Measurements from ENCODE around the gene VPS8. TPM values are rescaled to one million over a fixed set of nuclear protein-coding genes. Genes with fewer than 3 reads are reported as not detected.

Gene VPS8
- total and polyA plus RNA-seq, 2 of the 8 experiments (the other 6 are each of a cell fraction or from before 2014, with no cell fraction given) = 13.0 to 41.0 TPM

DNA sequence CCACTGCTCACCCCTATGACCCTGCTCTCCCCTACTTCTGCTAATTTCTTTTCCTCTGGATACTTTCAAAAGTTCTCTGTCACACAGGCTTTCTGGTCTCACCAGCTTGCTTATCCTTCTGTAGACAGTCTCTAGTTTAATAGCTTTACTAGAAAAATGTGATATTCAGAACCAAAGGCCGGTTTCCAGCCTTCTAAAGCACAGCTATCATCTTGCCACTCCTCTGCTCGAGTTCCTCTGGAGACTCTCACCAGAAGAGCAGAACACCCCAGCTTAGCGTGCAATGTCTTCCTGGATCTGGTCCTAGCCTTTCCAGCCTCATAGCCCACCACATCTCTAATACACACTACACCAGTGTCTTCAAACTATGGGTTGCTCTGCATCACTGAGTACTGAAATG lies 1.8 kb upstream of the VPS8 start:
- Histone ChIP-seq H2AFZ (ENCODE audit: low read length) (no peak overlapping the region), H3K23me2 (ENCODE audit: low read depth, low read length) (peaks cover 9% of the 10 kb centered on the region; the same call in 1 of the 2 replicates), H3K79me1 (ENCODE audit: low read depth, low read length) (peaks cover 6% of the 10 kb centered on the region; the same call in 1 of the 2 replicates), H2BK15ac (ENCODE audit: low read length) (no peak overlapping the region), H3K18ac (ENCODE audit: extremely low read depth, low read length) (no peak overlapping the region), H3K4me3 (ENCODE audit: extremely low read depth in 1 of 4, insufficient read depth in 2 of 4, low read depth in 3 of 4, low read length in 4 of 4) (no peak overlapping the region), H4K5ac (ENCODE audit: insufficient read length, low read depth, low read length) (no peak overlapping the region), H3K4me2 (ENCODE audit: insufficient read depth in 1 of 2, low read depth in 2 of 2, low read length in 2 of 2) (no peak overlapping the region), H3K79me2 (ENCODE audit: control insufficient read depth in 1 of 2, insufficient read depth in 2 of 2, low read length in 2 of 2) (peaks cover 0 to 25% of the 10 kb centered on the region in 2 experiments; a peak in 3 of 4 replicates), H2BK12ac (ENCODE audit: low read depth, low read length) (no peak overlapping the region), H2BK120ac (replicated peaks; ENCODE audit: low read depth, low read length) (no peak overlapping the region), H3K56ac (replicated peaks; ENCODE audit: insufficient read length, low read depth, low read length) (no peak overlapping the region), H2AK5ac (ENCODE audit: low read depth, low read length) (no peak overlapping the region), H3K4ac (replicated peaks; ENCODE audit: insufficient read length, low read depth, low read length) (no peak overlapping the region), H2BK5ac (ENCODE audit: low read depth, low read length) (no peak overlapping the region), H4K91ac (replicated peaks; ENCODE audit: insufficient read length, low read length) (no peak overlapping the region), H4K20me1 (replicated peaks in 1 of 2; ENCODE audit: control insufficient read depth in 1 of 2, insufficient read depth in 2 of 2, low read length in 2 of 2) (no peaks in the 10 kb centered on the region), H3K9ac (replicated peaks in 1 of 4; ENCODE audit: extremely low read depth in 1 of 4, low read depth in 3 of 4, low read length in 3 of 4) (no peak overlapping the region), H3K36me3 (ENCODE audit: control insufficient read depth in 2 of 4, insufficient read depth in 4 of 4, low read length in 3 of 4) (no peaks in the 10 kb centered on the region), H3K23ac (ENCODE audit: insufficient read length) (no peak overlapping the region), H3K14ac (ENCODE audit: insufficient read length) (no peak overlapping the region), H4K8ac (ENCODE audit: extremely low read depth, insufficient read depth, low read length) (no peak overlapping the region; the same call in 1 of the 2 replicates), H2BK20ac (ENCODE audit: low read length) (no peak overlapping the region), H3K27ac (ENCODE audit: low read depth, low read length) (no peak overlapping the region), H3K27me3 (replicated peaks in 1 of 4; ENCODE audit: control insufficient read depth in 3 of 4, extremely low read depth in 1 of 4, insufficient read depth in 3 of 4, low read length in 3 of 4) (no peaks in the 10 kb centered on the region; a peak in 1 of 7 replicates), H3K4me1 (replicated peaks in 1 of 4; ENCODE audit: control insufficient read depth in 3 of 4, insufficient read depth in 4 of 4, low read length in 3 of 4) (peaks cover 0 to 5% (median 2%) of the 10 kb centered on the region in 4 experiments; a peak in 3 of 7 replicates), H3K9me3 (ENCODE audit: insufficient read depth in 2 of 2, low read depth in 1 of 2, low read length in 1 of 2) (no peaks in the 10 kb centered on the region)
- ChIA-PET CTCF (ENCODE audit: partially characterized antibody) (interaction anchor here (0.5 to 1.1 kb wide), 3 partner anchors 9 to 240 kb away, joined by 4 to 6 read pairs (median 5); no protein-coding TSS in a partner anchor), POLR2A (ENCODE audit: partially characterized antibody) (interaction anchor here (0.6 to 1.5 kb wide), 2 partner anchors 94 to 99 kb away, joined by 3 read pairs; no protein-coding TSS in a partner anchor)
- FAIRE-seq (no peak), DNase-seq (ENCODE audit: low read depth in 1 of 2, low spot score in 2 of 2) (no peak)
- 87% methylated on average over 3 of the region's 3 CpGs; no CpG with 5 or more reads in 1 of the 2 experiments for WGBS, 2 experiments (ENCODE audit: extremely low coverage in 1 of 2, insufficient coverage in 1 of 2, insufficient read length in 1 of 2, insufficient replicate concordance in 2 of 2, low coverage in 1 of 2, low lambda C conversion rate in 2 of 2, missing lambda C conversion rate in 1 of 2)
- TF ChIP-seq EZH2 (IDR thresholded peaks at IDR 0.05; ENCODE audit: low read depth, low read length, severe bottlenecking) (no peak), TBP (IDR thresholded peaks at IDR 0.05; ENCODE audit: low read depth, low read length) (no peak), SIX5 (IDR thresholded peaks at IDR 0.05; ENCODE audit: low read depth, low read length) (no peak), SIRT6 (IDR thresholded peaks at IDR 0.05; ENCODE audit: low read length) (no peak), KDM1A (IDR thresholded peaks at IDR 0.05; ENCODE audit: borderline replicate concordance, low read length) (no peak), CTBP2 (IDR thresholded peaks at IDR 0.05; ENCODE audit: borderline replicate concordance, insufficient read depth, insufficient read length, low read length) (no peak)
- TF ChIP-seq, protein P1, sequence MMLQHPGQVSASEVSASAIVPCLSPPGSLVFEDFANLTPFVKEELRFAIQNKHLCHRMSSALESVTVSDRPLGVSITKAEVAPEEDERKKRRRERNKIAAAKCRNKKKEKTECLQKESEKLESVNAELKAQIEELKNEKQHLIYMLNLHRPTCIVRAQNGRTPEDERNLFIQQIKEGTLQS (IDR thresholded peaks at IDR 0.05; ENCODE audit: insufficient read depth, low read depth, low read length) = no peak
- TF ChIP-seq, protein P2, sequence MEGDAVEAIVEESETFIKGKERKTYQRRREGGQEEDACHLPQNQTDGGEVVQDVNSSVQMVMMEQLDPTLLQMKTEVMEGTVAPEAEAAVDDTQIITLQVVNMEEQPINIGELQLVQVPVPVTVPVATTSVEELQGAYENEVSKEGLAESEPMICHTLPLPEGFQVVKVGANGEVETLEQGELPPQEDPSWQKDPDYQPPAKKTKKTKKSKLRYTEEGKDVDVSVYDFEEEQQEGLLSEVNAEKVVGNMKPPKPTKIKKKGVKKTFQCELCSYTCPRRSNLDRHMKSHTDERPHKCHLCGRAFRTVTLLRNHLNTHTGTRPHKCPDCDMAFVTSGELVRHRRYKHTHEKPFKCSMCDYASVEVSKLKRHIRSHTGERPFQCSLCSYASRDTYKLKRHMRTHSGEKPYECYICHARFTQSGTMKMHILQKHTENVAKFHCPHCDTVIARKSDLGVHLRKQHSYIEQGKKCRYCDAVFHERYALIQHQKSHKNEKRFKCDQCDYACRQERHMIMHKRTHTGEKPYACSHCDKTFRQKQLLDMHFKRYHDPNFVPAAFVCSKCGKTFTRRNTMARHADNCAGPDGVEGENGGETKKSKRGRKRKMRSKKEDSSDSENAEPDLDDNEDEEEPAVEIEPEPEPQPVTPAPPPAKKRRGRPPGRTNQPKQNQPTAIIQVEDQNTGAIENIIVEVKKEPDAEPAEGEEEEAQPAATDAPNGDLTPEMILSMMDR (IDR thresholded peaks at IDR 0.05; ENCODE audit: control extremely low read depth in 1 of 3, insufficient read depth in 1 of 3, low read depth in 1 of 3, low read length in 3 of 3) = no peak
- TF ChIP-seq, protein P3, sequence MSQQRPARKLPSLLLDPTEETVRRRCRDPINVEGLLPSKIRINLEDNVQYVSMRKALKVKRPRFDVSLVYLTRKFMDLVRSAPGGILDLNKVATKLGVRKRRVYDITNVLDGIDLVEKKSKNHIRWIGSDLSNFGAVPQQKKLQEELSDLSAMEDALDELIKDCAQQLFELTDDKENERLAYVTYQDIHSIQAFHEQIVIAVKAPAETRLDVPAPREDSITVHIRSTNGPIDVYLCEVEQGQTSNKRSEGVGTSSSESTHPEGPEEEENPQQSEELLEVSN (IDR thresholded peaks at IDR 0.05) = no peak
